HepG2 (cell line): Measurements from ENCODE around the gene VWA1. TPM values are rescaled to one million over a fixed set of nuclear protein-coding genes. Genes with fewer than 3 reads are reported as not detected.

Experiments used
- ATAC-seq: fragments of 200-7000 bp; cut with Tn5 transposase; 3 replicates; pipeline ENCODE4 v1.9.1; 2020; ENCODE audit warnings: mild to moderate bottlenecking, moderate library complexity
- BruUV-seq: library from RNA; stranded (reverse); fragments of 400-500 nt; replicated peaks from 2 replicates; lab custom pipeline; 2021; lab: Mats Ljungman, UMichigan
- CTCF ChIA-PET: fragments of 300-600 bp; formaldehyde crosslinking; extraction: SDS; loops from one replicate; lab custom pipeline; 2021; ENCODE audit warnings: low total read pairs, inconsistent platforms, low intra/inter-chr PET ratio; lab: Yijun Ruan, JAX
- POLR2A ChIA-PET: fragments of 350-600 bp; sonication (Branson Sonifier 250); formaldehyde crosslinking; loops from one replicate; lab custom pipeline; 2020; ENCODE audit warnings: antibody characterized with exemption, inconsistent platforms; lab: Yijun Ruan, JAX
- DNase-seq: peaks from one replicate; pipeline ENCODE4 v3.0.0-alpha.2; 2015; ENCODE audit warnings: low spot score
- FAIRE-seq: peaks from 3 replicates; lab custom pipeline; 2011; peaks lifted over from hg19 to GRCh38; lab: Jason Lieb, UNC
- H2AFZ ChIP-seq: one replicate; pipeline ENCODE4 v1.6.1; 2011; ENCODE audit warnings: low read length, inconsistent platforms
- H3K27ac ChIP-seq: fragments of 300-600 bp; 3 replicates; pipeline ENCODE4 v1.8.0; 2011; ENCODE audit warnings: mixed run types, mild to moderate bottlenecking, mixed read lengths, low read length, inconsistent platforms; ENCODE audit not compliant: insufficient read depth; ENCODE audit errors: extremely low read length
- H3K27me3 ChIP-seq, 2 experiments: fragments of 200-600 bp in 1 of 2; 2 replicates in 1 of 2; 3 replicates in 1 of 2; pipeline versions ENCODE4 v1.6.0 to v1.8.0; 2011; ENCODE audit warnings: low read length in 2 of 2, mild to moderate bottlenecking in 2 of 2, moderate library complexity in 2 of 2, inconsistent platforms in 1 of 2; ENCODE audit not compliant: insufficient read depth in 2 of 2, control insufficient read depth in 1 of 2
- H3K36me3 ChIP-seq, 2 experiments: fragments of 200-600 bp in 1 of 2; replicated peaks in 1 of 2; 2 replicates in 1 of 2; 3 replicates in 1 of 2; pipeline versions ENCODE4 v1.5.1 to v1.8.0; 2011; ENCODE audit warnings: low read length in 2 of 2, inconsistent platforms in 1 of 2; ENCODE audit not compliant: insufficient read depth in 2 of 2, control insufficient read depth in 1 of 2
- H3K4me1 ChIP-seq: 2 replicates; pipeline ENCODE4 v1.5.1; 2012; ENCODE audit warnings: low read length, inconsistent platforms; ENCODE audit not compliant: insufficient read depth
- H3K4me2 ChIP-seq: 2 replicates; pipeline ENCODE4 v1.6.0; 2011; ENCODE audit warnings: low read depth, low read length, inconsistent platforms
- H3K4me3 ChIP-seq, 3 experiments: fragments of 200-600 bp in 1 of 3; sonication (generic), shearing (Covaris generic) in 1 of 3; replicated peaks in 1 of 3; 2 replicates each; pipeline ENCODE4 v1.5.1; 2011 to 2016; ENCODE audit warnings: low read length in 3 of 3, inconsistent platforms in 2 of 3, low read depth in 2 of 3, mild to moderate bottlenecking in 2 of 3, control low read depth in 1 of 3, mixed read lengths in 1 of 3; ENCODE audit not compliant: insufficient read depth in 1 of 3
- H3K79me2 ChIP-seq: one replicate; pipeline ENCODE4 v1.6.1; 2011; ENCODE audit warnings: low read length, inconsistent platforms; ENCODE audit not compliant: insufficient read depth
- H3K9ac ChIP-seq: 2 replicates; pipeline ENCODE4 v1.6.0; 2011; ENCODE audit warnings: mild to moderate bottlenecking, low read depth, low read length, inconsistent platforms; ENCODE audit not compliant: insufficient read depth
- H3K9me3 ChIP-seq: 2 replicates; pipeline ENCODE4 v1.5.1; 2012; ENCODE audit warnings: mild to moderate bottlenecking, low read length
- H4K20me1 ChIP-seq: 2 replicates; pipeline ENCODE4 v1.6.0; 2011; ENCODE audit warnings: inconsistent platforms, mild to moderate bottlenecking, low read length, moderate library complexity; ENCODE audit not compliant: insufficient read depth
- AGO2 ChIP-seq: fragments of 200-400 bp; formaldehyde crosslinking; optimal IDR thresholded peaks from 2 replicates; pipeline ENCODE3; 2017; ENCODE audit warnings: mild to moderate bottlenecking, low read depth, low read length, moderate library complexity
- DR1 ChIP-seq: sonication (generic); formaldehyde crosslinking; IDR thresholded peaks from 2 replicates; pipeline ENCODE4 v1.8.0; 2021; ENCODE audit warnings: mild to moderate bottlenecking, missing genetic modification reagents, inconsistent platforms
- KLF11 ChIP-seq: IDR thresholded peaks from 2 replicates; pipeline ENCODE4 v1.6.1; 2016; ENCODE audit warnings: missing compliant biosample characterization
- RFXAP ChIP-seq: sonication (generic); formaldehyde crosslinking; IDR thresholded peaks from 2 replicates; pipeline ENCODE4 v1.4.0; 2020; ENCODE audit warnings: missing genetic modification reagents, borderline replicate concordance
- STAG1 ChIP-seq: sonication (generic); formaldehyde crosslinking; IDR thresholded peaks from 2 replicates; pipeline ENCODE4 v1.4.0; 2020; ENCODE audit warnings: missing genetic modification reagents
- ZBTB38 ChIP-seq: sonication (generic); formaldehyde crosslinking; IDR thresholded peaks from 2 replicates; pipeline ENCODE4 v1.5.1; 2020; ENCODE audit warnings: mild to moderate bottlenecking, missing genetic modification reagents
- ZFP1 ChIP-seq: IDR thresholded peaks from 2 replicates; pipeline ENCODE4 v1.6.1; 2016
- ZNF788 ChIP-seq: sonication (generic); formaldehyde crosslinking; IDR thresholded peaks from 2 replicates; pipeline ENCODE4 v1.5.0; 2020; ENCODE audit warnings: mild to moderate bottlenecking, missing genetic modification reagents, borderline replicate concordance
- ZNF850 ChIP-seq: sonication (generic); formaldehyde crosslinking; conservative IDR thresholded peaks from 2 replicates; pipeline ENCODE4 v1.9.0; 2021; ENCODE audit warnings: mild to moderate bottlenecking, missing genetic modification reagents
- ZNF879 ChIP-seq: sonication (generic); formaldehyde crosslinking; IDR thresholded peaks from 2 replicates; pipeline ENCODE4 v1.8.1; 2023; ENCODE audit warnings: missing genetic modification reagents
- WGBS: methylation state at CpG from one replicate; pipeline ENCODE4 v1.1.6; 2017; ENCODE audit warnings: low lambda C conversion rate; 5-methylcytosine and 5-hydroxymethylcytosine counted together
- in situ Hi-C: cut with HindIII; loops from 2 replicates; pipeline ENCODE4 v1.10.0; 2017; ENCODE audit warnings: low pct_unique_long_range_greater_than_20kb; ENCODE audit not compliant: extremely low pct_ligation_motif_present
- intact Hi-C: fragments of 100-400 bp; cut with micrococcal nuclease; formaldehyde crosslinking; loops from one replicate; pipeline ENCODE4 v1.10.0; 2022; ENCODE audit not compliant: unreplicated experiment
- polyA plus RNA-seq, 8 experiments: library from polyadenylated mRNA; depleted of rRNA in 3 of 8; stranded (reverse) in 7 of 8; unstranded in 1 of 8; fragments of >200 nt; fragmentation: Illumina TruSeq in 4 of 8; extraction: Trizol in 4 of 8; gene quantifications; 2 replicates each; pipeline versions ENCODE4 v1.2.1 to v1.2.3, GENCODE V29; 2011 to 2016; ENCODE audit warnings: low read depth in 4 of 8, missing spikeins in 1 of 8, mixed read lengths in 1 of 8; ENCODE audit not compliant: insufficient read depth in 1 of 8
- total RNA-seq, 5 experiments: library from RNA; depleted of rRNA; stranded (reverse); fragments of >200 nt; fragmentation: Illumina TruSeq; extraction: Trizol; gene quantifications; 2 replicates each; pipeline ENCODE4 v1.2.3, GENCODE V29; 2016; ENCODE audit warnings: low read depth in 1 of 5
- TF ChIP-seq, protein P1 (sequence below): sonication (generic); formaldehyde crosslinking; IDR thresholded peaks from 2 replicates; pipeline ENCODE4 v1.4.0; 2020; ENCODE audit warnings: missing genetic modification reagents, mild to moderate bottlenecking, borderline replicate concordance
- TF ChIP-seq, protein P2 (sequence below): sonication (generic); formaldehyde crosslinking; IDR thresholded peaks from 2 replicates; pipeline ENCODE4 v1.4.0; 2020; ENCODE audit warnings: mild to moderate bottlenecking, missing genetic modification reagents
- TF ChIP-seq, protein P3 (sequence below): sonication (generic); formaldehyde crosslinking; IDR thresholded peaks from 2 replicates; pipeline ENCODE4 v1.4.0; 2020; ENCODE audit warnings: missing genetic modification reagents
- TF ChIP-seq, protein P4 (sequence below): sonication (generic); formaldehyde crosslinking; IDR thresholded peaks from 2 replicates; pipeline ENCODE4 v1.4.0; 2020; ENCODE audit warnings: missing genetic modification reagents, mild to moderate bottlenecking, borderline replicate concordance
- TF ChIP-seq, protein P5 (sequence below): sonication (generic); formaldehyde crosslinking; IDR thresholded peaks from 2 replicates; pipeline ENCODE4 v1.4.0; 2020; ENCODE audit warnings: missing genetic modification reagents

VWA1 gene
- total and polyA plus RNA-seq, 2 of the 13 experiments (the other 11 are each of a cell fraction or from before 2014, with no cell fraction given) = 40.9 to 57.5 TPM

DNA sequence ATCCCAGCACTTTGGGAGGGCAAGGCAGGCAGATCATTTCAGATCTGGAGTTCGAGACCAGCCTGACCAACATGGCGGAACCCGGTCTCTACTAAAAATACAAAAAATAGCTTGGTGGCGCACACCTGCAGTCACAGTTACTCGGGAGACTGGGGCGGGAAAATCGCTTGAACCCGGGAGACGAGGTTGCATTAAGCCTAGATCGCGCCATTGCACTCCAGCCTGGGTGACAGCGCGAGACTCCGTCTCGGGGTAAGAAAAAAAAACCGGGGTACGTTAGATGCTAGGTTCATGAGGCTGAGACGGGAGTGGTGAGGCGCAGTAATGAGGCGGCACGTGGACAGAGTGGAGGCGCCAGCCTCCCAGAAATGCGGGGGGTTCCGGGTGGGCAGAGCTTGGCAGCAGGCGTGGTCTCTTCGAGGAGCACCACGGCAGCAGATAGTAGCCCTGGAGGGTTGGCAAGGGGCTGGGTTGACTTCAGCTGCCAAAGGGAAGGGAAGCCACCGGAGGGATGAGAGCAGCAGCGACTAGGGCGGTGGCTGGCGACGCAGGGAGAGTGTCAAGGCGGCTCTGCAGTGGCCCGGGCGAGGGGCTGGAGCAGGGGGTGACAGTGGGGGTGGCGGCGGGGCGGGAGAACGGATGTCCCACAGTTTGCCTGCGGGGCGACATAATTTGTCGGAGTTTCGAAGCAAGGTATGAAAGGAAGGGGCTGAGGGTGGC lies 29.2 kb upstream of the VWA1 start:
- no peak for FAIRE-seq
- ATAC-seq = peak; percentile 15
- TF ChIP-seq, protein P1, sequence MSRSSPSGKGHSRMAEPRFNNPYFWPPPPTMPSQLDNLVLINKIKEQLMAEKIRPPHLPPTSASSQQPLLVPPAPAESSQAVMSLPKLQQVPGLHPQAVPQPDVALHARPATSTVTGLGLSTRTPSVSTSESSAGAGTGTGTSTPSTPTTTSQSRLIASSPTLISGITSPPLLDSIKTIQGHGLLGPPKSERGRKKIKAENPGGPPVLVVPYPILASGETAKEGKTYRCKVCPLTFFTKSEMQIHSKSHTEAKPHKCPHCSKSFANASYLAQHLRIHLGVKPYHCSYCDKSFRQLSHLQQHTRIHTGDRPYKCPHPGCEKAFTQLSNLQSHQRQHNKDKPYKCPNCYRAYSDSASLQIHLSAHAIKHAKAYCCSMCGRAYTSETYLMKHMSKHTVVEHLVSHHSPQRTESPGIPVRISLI = no peak
- TF ChIP-seq, protein P2, sequence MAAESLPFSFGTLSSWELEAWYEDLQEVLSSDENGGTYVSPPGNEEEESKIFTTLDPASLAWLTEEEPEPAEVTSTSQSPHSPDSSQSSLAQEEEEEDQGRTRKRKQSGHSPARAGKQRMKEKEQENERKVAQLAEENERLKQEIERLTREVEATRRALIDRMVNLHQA (CRISPR knock-in tag) = no peak
- TF ChIP-seq DR1 (CRISPR knock-in tag) (no peak), ZNF788 (CRISPR knock-in tag) (no peak), KLF11 (CRISPR knock-in tag) (no peak), ZBTB38 (CRISPR knock-in tag) (peak; percentile 56; the same call in 1 of the 2 replicates), STAG1 (peak; percentile 11; the same call in 1 of the 2 replicates), ZNF850 (CRISPR knock-in tag) (0 out of 2 replicates have a peak, but pooled peaks have one; percentile 4), ZNF879 (CRISPR knock-in tag) (no peak), ZFP1 (CRISPR knock-in tag) (no peak), RFXAP (CRISPR knock-in tag) (no peak), AGO2 (peak; percentile 11)
- TF ChIP-seq, protein P3, sequence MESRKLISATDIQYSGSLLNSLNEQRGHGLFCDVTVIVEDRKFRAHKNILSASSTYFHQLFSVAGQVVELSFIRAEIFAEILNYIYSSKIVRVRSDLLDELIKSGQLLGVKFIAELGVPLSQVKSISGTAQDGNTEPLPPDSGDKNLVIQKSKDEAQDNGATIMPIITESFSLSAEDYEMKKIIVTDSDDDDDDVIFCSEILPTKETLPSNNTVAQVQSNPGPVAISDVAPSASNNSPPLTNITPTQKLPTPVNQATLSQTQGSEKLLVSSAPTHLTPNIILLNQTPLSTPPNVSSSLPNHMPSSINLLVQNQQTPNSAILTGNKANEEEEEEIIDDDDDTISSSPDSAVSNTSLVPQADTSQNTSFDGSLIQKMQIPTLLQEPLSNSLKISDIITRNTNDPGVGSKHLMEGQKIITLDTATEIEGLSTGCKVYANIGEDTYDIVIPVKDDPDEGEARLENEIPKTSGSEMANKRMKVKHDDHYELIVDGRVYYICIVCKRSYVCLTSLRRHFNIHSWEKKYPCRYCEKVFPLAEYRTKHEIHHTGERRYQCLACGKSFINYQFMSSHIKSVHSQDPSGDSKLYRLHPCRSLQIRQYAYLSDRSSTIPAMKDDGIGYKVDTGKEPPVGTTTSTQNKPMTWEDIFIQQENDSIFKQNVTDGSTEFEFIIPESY (CRISPR knock-in tag) = peak; percentile 11; the same call in 1 of the 2 replicates
- TF ChIP-seq, protein P4, sequence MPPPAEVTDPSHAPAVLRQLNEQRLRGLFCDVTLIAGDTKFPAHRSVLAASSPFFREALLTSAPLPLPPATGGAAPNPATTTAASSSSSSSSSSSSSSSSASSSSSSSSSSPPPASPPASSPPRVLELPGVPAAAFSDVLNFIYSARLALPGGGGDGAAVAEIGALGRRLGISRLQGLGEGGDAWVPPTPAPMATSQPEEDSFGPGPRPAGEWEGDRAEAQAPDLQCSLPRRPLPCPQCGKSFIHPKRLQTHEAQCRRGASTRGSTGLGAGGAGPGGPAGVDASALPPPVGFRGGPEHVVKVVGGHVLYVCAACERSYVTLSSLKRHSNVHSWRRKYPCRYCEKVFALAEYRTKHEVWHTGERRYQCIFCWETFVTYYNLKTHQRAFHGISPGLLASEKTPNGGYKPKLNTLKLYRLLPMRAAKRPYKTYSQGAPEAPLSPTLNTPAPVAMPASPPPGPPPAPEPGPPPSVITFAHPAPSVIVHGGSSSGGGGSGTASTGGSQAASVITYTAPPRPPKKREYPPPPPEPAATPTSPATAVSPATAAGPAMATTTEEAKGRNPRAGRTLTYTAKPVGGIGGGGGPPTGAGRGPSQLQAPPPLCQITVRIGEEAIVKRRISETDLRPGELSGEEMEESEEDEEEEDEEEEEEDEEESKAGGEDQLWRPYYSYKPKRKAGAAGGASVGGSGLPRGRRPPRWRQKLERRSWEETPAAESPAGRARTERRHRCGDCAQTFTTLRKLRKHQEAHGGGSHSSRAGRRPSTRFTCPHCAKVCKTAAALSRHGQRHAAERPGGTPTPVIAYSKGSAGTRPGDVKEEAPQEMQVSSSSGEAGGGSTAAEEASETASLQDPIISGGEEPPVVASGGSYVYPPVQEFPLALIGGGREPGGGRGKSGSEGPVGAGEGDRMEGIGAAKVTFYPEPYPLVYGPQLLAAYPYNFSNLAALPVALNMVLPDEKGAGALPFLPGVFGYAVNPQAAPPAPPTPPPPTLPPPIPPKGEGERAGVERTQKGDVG (CRISPR knock-in tag) = peak; percentile 26; the same call in 1 of the 2 replicates
- TF ChIP-seq, protein P5, sequence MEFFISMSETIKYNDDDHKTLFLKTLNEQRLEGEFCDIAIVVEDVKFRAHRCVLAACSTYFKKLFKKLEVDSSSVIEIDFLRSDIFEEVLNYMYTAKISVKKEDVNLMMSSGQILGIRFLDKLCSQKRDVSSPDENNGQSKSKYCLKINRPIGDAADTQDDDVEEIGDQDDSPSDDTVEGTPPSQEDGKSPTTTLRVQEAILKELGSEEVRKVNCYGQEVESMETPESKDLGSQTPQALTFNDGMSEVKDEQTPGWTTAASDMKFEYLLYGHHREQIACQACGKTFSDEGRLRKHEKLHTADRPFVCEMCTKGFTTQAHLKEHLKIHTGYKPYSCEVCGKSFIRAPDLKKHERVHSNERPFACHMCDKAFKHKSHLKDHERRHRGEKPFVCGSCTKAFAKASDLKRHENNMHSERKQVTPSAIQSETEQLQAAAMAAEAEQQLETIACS (CRISPR knock-in tag) = no peak

More for the DNA sequence above, 29.2 kb upstream of the VWA1 start:
- Histone ChIP-seq H3K27ac (peak overlapping the region; percentile 91), H3K79me2 (peaks cover 46% of the 10 kb centered on the region), H3K27me3 (no peaks in the 10 kb centered on the region), H3K9ac (peak overlapping the region; percentile 96), H3K4me1 (peaks cover 58% of the 10 kb centered on the region), H3K4me3 (peak overlapping the region; percentile 81 to 89 (median 87)), H3K4me2 (peak overlapping the region; percentile 81), H4K20me1 (peaks cover 29% of the 10 kb centered on the region), H3K9me3 (no peaks in the 10 kb centered on the region), H2AFZ (no peak overlapping the region), H3K36me3 (peaks cover 6 to 26% of the 10 kb centered on the region in 2 experiments; a peak in 3 of 5 replicates)
- POLR2A ChIA-PET = interaction anchor here (0.8 to 12.4 kb wide), 11 partner anchors 9 to 105 kb away, joined by 3 to 355 read pairs (median 5); partner anchors contain the start of genes ANKRD65, AURKAIP1 and VWA1
- DNase-seq = no peak
- 44% methylated on average over 39 of the region's 43 CpGs for WGBS
- CTCF ChIA-PET = interaction anchor here (1.3 kb wide), 1 partner anchor 35 kb away, joined by 3 read pairs; no protein-coding TSS in a partner anchor
- intact Hi-C loops = loop anchor here (5.0 kb wide), 1 partner anchor 36 kb away; no protein-coding TSS in a partner anchor
- in situ Hi-C loops = no loop called here
- BruUV-seq = no TSS peak
